Activated CD4-positive, alpha-beta T cell treated with anti-CD3 and anti-CD28 coated beads for 36 hours (primary cell): ENCODE results near the gene ABCA7. TPM values are rescaled to one million over a fixed set of nuclear protein-coding genes. Genes with fewer than 3 reads are reported as not detected.

Experiments used
- ATAC-seq: fragments of 200-7000 bp; cut with Tn5 transposase; one replicate; pipeline ENCODE4 v1.10.0; 2021; ENCODE audit warnings: mild to moderate bottlenecking, moderate library complexity
- CTCF ChIA-PET: fragments of 350-600 bp; sonication (Branson Sonifier 250); formaldehyde crosslinking; loops from one replicate; lab custom pipeline; 2021; ENCODE audit warnings: antibody characterized with exemption; lab: Charles Lee
- POLR2A ChIA-PET: fragments of 350-600 bp; sonication (Branson Sonifier 250); formaldehyde crosslinking; loops from one replicate; lab custom pipeline; 2021; ENCODE audit warnings: antibody characterized with exemption, inconsistent platforms; lab: Charles Lee
- DNase-seq: peaks from one replicate; pipeline ENCODE4 v3.0.0-alpha.2; 2020
- H3K27ac Mint-ChIP-seq: one replicate; pipeline ENCODE4 v1.8.0; 2021; ENCODE audit warnings: mixed read lengths
- H3K27me3 Mint-ChIP-seq: one replicate; pipeline ENCODE4 v1.8.0; 2021; ENCODE audit warnings: mixed read lengths
- H3K36me3 Mint-ChIP-seq: one replicate; pipeline ENCODE4 v1.8.0; 2021; ENCODE audit warnings: low read depth, mixed read lengths
- H3K4me1 Mint-ChIP-seq: one replicate; pipeline ENCODE4 v1.8.0; 2021; ENCODE audit warnings: mixed read lengths
- H3K4me3 Mint-ChIP-seq: one replicate; pipeline ENCODE4 v1.8.0; 2021; ENCODE audit warnings: mild to moderate bottlenecking, moderate library complexity, mixed read lengths
- H3K9me3 Mint-ChIP-seq: one replicate; pipeline ENCODE4 v1.8.0; 2021; ENCODE audit warnings: low read depth, mixed read lengths
- intact Hi-C, 2 experiments: fragments of 100-400 bp; cut with DNase I in 1 of 2; cut with micrococcal nuclease in 1 of 2; formaldehyde crosslinking; loops; one replicate each; pipeline versions ENCODE4 v1.14.2 to v1.15.1; 2022 to 2024; cut with DNase I, micrococcal nuclease
- total RNA-seq, 2 experiments: library from RNA; stranded (reverse); gene quantifications; one replicate each; pipeline ENCODE4 v1.2.3, GENCODE V29; 2021

ABCA7 gene
- total RNA-seq, 2 experiments from 2014 or later = 14.4 to 16.9 TPM

DNA sequence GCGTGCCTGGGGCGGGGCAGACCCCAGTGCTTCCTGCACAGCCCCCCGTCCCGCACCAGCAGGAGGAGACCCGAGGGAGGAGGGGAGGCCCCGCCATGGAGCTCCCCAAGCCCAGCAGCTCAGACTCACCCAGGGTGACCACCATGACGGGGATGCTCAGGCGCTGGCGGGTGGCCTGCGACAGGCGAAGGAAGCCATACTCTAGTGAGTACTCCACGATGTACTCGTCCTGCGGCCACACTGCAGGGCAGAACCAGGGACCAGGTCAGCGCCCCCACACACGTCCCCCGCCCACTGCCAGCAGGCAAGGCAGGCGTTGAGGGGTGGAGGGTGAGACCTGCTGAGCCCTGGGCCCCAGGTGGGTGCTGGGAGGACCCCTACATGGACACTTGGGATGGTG is 27.6 kb upstream of the ABCA7 start:
- POLR2A ChIA-PET = no interaction called here
- Mint-ChIP-seq H3K4me3 (no peak overlapping the region), H3K9me3 (no peaks in the 10 kb centered on the region), H3K36me3 (peaks cover 6% of the 10 kb centered on the region), H3K4me1 (peaks cover 9% of the 10 kb centered on the region), H3K27me3 (no peaks in the 10 kb centered on the region), H3K27ac (no peak overlapping the region)
- intact Hi-C loops = no loop called here
- CTCF ChIA-PET = no interaction called here
- no peak for DNase-seq
- ATAC-seq = no peak

DNA sequence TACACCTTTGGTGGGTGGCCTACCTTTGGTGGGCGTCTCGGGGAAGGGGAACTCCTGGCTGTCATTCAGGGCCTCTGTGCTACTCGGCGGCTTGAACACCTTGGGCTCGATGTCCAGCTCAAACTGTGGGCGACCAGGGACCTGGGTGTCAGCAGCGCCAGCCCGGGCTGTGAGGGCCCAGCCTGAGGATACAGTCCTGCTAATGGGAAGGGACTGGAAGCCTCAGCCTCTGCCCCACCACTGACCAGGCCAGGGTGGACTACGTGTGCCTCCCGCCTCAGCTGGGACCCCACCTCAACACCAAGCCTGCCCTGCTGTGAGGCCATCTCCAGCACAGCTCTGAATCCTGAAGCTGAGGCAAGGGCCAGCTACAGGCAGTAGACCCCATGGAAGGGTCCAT is 26.7 kb upstream of the ABCA7 start:
- peaks cover 6% of the 10 kb centered on the region for H3K36me3 Mint-ChIP-seq
- H3K4me1 Mint-ChIP-seq = peaks cover 18% of the 10 kb centered on the region
- no peaks in the 10 kb centered on the region for H3K27me3 Mint-ChIP-seq
- intact Hi-C loops = no loop called here
- H3K9me3 Mint-ChIP-seq = no peaks in the 10 kb centered on the region
- H3K4me3 Mint-ChIP-seq = no peak overlapping the region
- DNase-seq (no peak), ATAC-seq (no peak)
- ChIA-PET CTCF (interaction anchor here (0.6 kb wide), 1 partner anchor 309 kb away, joined by 3 read pairs; no protein-coding TSS in a partner anchor), POLR2A (interaction anchor here (0.6 kb wide), 1 partner anchor 248 kb away, joined by 5 read pairs; no protein-coding TSS in a partner anchor)
- H3K27ac Mint-ChIP-seq = no peak overlapping the region

DNA sequence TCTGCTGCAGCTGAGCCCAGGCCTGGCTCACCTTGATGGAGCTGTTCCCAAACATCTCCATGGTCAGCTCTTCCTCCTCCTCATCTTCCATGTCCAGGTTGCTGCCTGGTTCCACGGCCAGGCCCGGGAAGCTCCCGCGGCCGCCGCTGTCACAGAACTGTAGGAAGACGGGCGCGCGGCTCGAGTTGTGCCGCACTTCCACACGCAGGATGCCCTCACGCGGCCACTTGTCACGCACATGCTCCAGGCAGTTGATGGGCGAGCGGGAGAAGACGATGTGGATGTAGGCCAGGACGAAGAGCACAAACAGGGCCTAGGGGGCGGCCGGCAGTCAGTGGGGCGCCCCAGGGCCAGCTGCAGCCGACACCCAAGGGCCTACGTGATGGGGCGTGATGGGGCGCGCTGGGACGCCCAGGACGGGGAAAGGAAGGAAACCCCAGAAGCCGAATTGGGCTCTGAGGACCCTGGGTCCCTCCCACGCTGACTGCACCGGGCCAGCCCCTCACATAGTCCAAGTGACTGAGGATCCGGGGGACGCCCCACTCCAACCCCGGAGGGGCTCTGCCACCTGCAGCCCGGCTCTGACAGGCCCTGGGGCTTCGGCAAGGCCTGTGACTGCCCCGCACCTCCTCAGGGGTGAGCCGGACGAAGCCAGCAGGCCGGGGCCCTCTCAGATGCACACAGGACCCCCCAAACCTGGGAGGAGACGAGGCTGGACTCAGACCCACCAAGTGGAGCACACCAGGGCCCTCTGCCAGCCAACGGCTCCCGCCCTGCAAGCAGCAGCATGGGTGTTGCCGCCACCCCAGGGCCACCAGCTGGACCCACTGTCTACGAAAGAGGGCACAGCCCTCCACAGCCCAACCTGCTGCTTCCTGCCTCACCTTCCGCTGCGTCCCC is 25.5 kb upstream of the ABCA7 start:
- POLR2A ChIA-PET = no interaction called here
- no peaks in the 10 kb centered on the region for H3K27me3 Mint-ChIP-seq
- no peak overlapping the region for H3K4me3 Mint-ChIP-seq
- intact Hi-C loops = no loop called here
- H3K36me3 Mint-ChIP-seq = peaks cover 7% of the 10 kb centered on the region
- CTCF ChIA-PET = interaction anchor here (0.5 kb wide), 1 partner anchor 8 kb away, joined by 3 read pairs; no protein-coding TSS in a partner anchor
- DNase-seq (no peak), ATAC-seq (no peak)
- H3K4me1 Mint-ChIP-seq = peaks cover 27% of the 10 kb centered on the region
- no peak overlapping the region for H3K27ac Mint-ChIP-seq
- H3K9me3 Mint-ChIP-seq = no peaks in the 10 kb centered on the region

DNA sequence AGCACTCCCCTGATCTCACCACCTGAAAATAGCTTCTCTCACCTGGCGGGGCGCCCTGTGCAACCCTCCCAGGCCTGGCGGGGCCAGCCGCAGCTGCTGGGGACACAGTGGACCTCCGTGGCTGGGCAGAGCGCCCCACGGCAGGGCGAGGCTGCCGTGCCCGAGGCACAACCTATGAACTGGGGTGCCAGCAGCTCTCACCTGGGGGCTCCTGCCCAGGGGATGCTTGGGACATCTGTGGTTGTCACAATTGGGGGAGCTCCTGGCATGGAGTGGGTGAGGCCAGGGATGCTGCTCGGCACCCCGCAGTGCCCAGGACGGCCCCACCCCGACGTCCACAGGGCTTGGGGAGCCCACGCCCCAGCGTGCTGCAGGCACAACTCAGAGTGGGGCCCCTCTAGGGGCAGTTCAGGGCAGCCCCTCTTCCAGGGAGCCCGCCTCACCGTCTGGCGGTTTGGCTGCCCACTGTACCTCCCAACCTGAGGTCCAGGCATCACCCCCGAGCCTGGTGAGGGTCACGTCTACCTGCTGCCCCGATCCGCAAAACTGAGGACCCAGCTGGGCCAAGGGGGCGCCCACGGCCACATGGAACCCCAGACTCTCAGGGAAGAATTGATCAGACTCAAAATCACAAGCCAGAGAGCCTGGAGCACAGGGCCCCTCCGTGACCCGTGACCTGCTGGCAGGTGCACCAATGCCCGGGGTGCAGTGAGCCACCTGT is 24.7 kb upstream of the ABCA7 start:
- DNase-seq (no peak), ATAC-seq (no peak)
- H3K4me3 Mint-ChIP-seq = no peak overlapping the region
- H3K27me3 Mint-ChIP-seq = no peaks in the 10 kb centered on the region
- ChIA-PET POLR2A (no interaction called here), CTCF (interaction anchor here (0.5 kb wide), 1 partner anchor 8 kb away, joined by 3 read pairs; no protein-coding TSS in a partner anchor)
- intact Hi-C loops = no loop called here
- no peak overlapping the region for H3K27ac Mint-ChIP-seq
- no peaks in the 10 kb centered on the region for H3K9me3 Mint-ChIP-seq
- H3K36me3 Mint-ChIP-seq = peaks cover 9% of the 10 kb centered on the region
- H3K4me1 Mint-ChIP-seq = peaks cover 27% of the 10 kb centered on the region

DNA sequence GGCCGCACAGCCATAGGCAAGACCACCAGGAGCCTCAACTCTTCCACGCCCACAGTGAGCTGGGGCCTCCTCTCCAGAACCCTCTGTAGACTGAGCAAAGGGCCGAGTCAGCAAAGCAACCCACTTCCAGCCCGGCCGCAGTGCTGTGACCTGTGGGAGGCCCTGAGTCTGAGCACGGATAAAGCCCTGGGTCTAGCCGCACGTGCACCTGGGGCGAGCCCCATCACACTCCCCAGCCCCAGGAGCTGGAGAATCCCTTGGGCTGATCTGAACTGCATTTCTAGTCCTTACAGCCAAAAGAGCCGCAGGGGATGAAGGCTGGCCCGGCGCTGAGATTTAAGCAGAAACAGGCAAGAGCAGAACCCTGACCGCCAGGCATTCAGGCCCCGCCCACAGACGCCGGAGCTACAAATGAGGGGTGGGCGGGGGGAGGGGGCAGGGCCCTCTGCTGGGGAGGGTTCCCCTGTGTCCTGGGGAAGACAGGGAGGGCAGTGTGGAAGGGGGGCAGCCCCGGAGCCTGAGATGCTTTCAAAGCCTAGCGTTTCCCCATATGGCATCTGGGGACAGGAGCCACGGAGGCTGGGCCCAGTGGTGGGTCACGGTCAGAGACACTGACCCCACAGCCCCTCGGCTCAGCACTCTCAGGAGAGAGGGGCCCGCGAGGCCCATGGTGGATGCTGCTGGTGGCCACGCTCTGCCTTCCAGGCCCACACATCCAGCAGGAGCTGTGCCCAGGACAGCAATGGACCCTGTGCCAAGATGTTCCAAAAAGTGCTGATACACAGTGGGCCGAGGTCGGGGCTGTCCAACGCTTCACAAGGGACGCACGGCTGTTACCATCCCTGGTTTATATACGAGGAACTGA is 23.9 kb upstream of the ABCA7 start:
- H3K4me3 Mint-ChIP-seq = no peak overlapping the region
- H3K27ac Mint-ChIP-seq = no peak overlapping the region
- H3K27me3 Mint-ChIP-seq = no peaks in the 10 kb centered on the region
- no peaks in the 10 kb centered on the region for H3K9me3 Mint-ChIP-seq
- peaks cover 9% of the 10 kb centered on the region for H3K36me3 Mint-ChIP-seq
- DNase-seq = no peak
- no peak for ATAC-seq
- POLR2A ChIA-PET = interaction anchor here (0.5 kb wide), 1 partner anchor 387 kb away, joined by 8 read pairs; no protein-coding TSS in a partner anchor
- CTCF ChIA-PET = interaction anchor here (1.3 kb wide), 1 partner anchor 32 kb away, joined by 4 read pairs; the partner anchor contains the start of gene WDR18
- intact Hi-C loops = no loop called here
- peaks cover 27% of the 10 kb centered on the region for H3K4me1 Mint-ChIP-seq

DNA sequence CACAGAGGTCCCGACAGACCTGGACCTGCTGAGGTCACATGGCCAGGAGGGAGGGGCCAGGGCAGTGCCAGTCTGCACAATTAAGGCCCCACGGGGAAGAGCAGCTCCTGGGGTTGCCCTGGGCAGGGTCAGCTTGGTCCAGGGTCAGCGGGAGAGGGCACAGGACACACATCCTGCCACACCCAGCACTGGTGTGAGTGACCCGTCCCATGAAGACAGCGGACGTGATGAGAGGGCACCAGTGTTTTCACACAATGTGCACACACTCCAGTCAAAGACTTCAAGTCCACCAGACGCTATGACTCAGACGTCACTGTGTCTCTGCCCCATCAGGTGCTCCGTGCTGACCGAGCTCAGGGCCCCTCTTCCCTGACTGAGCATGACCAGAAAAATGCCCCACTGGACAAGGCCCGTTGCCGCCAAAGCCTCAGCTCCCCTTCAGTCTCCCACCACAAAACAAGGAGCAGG is 23.2 kb upstream of the ABCA7 start:
- ATAC-seq = no peak
- DNase-seq = no peak
- POLR2A ChIA-PET = no interaction called here
- no peak overlapping the region for H3K4me3 Mint-ChIP-seq
- H3K27ac Mint-ChIP-seq = peak overlapping the region; percentile 20
- intact Hi-C loops = no loop called here
- CTCF ChIA-PET = interaction anchor here (1.3 kb wide), 1 partner anchor 33 kb away, joined by 4 read pairs; the partner anchor contains the start of gene WDR18
- no peaks in the 10 kb centered on the region for H3K9me3 Mint-ChIP-seq
- no peaks in the 10 kb centered on the region for H3K27me3 Mint-ChIP-seq
- peaks cover 9% of the 10 kb centered on the region for H3K36me3 Mint-ChIP-seq
- peaks cover 29% of the 10 kb centered on the region for H3K4me1 Mint-ChIP-seq

DNA sequence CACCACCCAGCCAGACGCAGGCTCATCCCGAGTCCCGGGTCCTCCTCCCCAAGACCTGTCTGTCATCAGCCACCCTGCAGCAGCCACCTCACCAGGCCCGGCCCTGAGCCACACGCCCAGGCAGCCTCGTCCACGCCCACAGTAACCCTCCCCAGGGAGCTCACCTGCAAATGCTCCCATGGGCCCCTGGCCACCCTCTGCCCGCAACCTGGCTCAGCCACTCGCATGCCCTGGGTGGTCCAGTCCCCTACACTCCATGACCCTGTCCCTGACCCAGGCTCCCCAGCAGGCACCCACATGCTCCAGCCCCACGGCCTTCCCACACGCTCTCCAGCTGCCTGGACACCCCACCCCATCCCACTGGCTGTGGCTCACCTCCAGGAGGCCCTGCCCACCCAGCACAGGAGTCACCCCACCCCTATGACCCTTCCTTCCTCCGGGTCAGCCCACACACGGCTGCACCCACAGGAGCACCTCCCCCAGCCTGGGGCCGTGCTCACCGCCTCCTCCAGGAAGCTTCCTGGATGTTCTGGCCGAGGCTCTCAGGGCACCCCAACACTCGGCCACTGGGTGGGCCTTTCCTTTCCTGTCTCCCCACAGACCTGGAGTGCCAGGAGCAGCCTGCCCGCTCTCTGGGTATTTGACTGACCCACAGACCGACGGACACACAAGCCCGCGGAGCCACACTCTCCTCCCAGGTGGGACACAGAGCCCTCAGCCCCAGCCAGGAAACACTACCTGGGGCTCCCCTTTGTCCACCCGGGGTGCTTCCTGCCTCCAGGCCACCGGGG is 22.6 kb upstream of the ABCA7 start:
- intact Hi-C loops = no loop called here
- DNase-seq (no peak), ATAC-seq (no peak)
- peaks cover 9% of the 10 kb centered on the region for H3K36me3 Mint-ChIP-seq
- ChIA-PET POLR2A (no interaction called here), CTCF (interaction anchor here (1.1 to 1.3 kb wide), 2 partner anchors 33 to 227 kb away, joined by 4 to 5 read pairs; partner anchors contain the start of gene WDR18)
- H3K27me3 Mint-ChIP-seq = no peaks in the 10 kb centered on the region
- no peak overlapping the region for H3K4me3 Mint-ChIP-seq
- H3K4me1 Mint-ChIP-seq = peaks cover 32% of the 10 kb centered on the region
- H3K9me3 Mint-ChIP-seq = no peaks in the 10 kb centered on the region
- peak overlapping the region; percentile 20 for H3K27ac Mint-ChIP-seq

DNA sequence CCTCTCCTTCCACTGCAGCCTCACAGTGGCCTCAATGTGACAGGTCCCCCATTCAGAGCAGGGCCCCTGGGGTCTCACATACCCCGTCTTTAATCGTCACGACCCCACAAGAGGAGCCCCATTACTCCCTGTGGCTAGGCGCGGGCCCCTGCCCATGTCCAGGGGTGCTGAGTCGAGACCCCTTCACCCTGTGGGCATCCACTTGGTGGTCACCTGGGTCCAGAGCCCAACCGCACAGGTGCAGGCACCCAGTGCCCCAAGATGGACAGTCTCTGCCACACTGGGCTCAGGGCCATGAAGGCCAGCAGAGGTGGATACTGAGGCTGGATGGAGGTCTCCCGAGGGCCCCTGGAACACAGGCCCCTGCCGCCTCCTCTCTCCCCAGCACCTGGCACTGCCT is 22.0 kb upstream of the ABCA7 start:
- POLR2A ChIA-PET = interaction anchor here (0.9 kb wide), 1 partner anchor 15 kb away, joined by 8 read pairs; no protein-coding TSS in a partner anchor
- no peaks in the 10 kb centered on the region for H3K9me3 Mint-ChIP-seq
- no peaks in the 10 kb centered on the region for H3K27me3 Mint-ChIP-seq
- peaks cover 9% of the 10 kb centered on the region for H3K36me3 Mint-ChIP-seq
- H3K27ac Mint-ChIP-seq = no peak overlapping the region
- no peak for DNase-seq
- no peak for ATAC-seq
- CTCF ChIA-PET = interaction anchor here (1.1 kb wide), 1 partner anchor 227 kb away, joined by 5 read pairs; no protein-coding TSS in a partner anchor
- H3K4me3 Mint-ChIP-seq = no peak overlapping the region
- intact Hi-C loops = no loop called here
- H3K4me1 Mint-ChIP-seq = peaks cover 32% of the 10 kb centered on the region

DNA sequence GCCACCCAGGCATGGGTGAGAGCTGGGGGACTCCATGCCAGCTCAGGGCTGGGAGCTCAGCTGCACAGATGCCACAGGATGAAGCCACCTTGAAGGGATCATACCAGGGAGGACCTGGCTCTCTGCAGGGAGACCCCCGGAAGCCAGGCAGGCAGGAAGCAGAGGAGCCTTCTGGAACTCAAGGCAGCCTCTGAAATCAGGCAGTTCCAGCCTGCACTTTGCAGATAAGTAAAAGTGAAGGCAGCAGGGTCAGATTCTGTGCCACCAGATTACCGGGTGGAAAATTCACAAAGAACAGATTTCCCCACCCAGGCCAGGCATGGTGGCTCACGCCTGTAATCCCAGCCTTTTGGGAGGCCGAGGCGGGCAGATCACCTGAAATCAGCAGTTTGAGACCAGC is 21.5 kb upstream of the ABCA7 start:
- peak overlapping the region; percentile 94 for H3K4me3 Mint-ChIP-seq
- ChIA-PET POLR2A (interaction anchor here (0.7 to 0.9 kb wide), 2 partner anchors 14 to 16 kb away, joined by 3 to 8 read pairs; no protein-coding TSS in a partner anchor), CTCF (interaction anchor here (0.9 to 1.1 kb wide), 3 partner anchors 10 to 226 kb away, joined by 3 to 5 read pairs (median 3); no protein-coding TSS in a partner anchor)
- H3K9me3 Mint-ChIP-seq = no peaks in the 10 kb centered on the region
- H3K27ac Mint-ChIP-seq = peak overlapping the region; percentile 47
- ATAC-seq = no peak
- peaks cover 9% of the 10 kb centered on the region for H3K36me3 Mint-ChIP-seq
- no peak for DNase-seq
- intact Hi-C loops = no loop called here
- peaks cover 32% of the 10 kb centered on the region for H3K4me1 Mint-ChIP-seq
- H3K27me3 Mint-ChIP-seq = no peaks in the 10 kb centered on the region
